Activated CD4-positive, alpha-beta T cell treated with anti-CD3 and anti-CD28 coated beads, Interleukin-2, Interleukin-6, amounts not matched to agents 100 ng/mL and 50 ng/mL, durations not matched to agents 16 hours and 8 hours (primary cell): ENCODE results near the gene GPD2.
A peak's percentile ranks its signal among the peaks of the same experiment; 100 is the strongest.

Experiments used
- DNase-seq: peaks from one replicate; pipeline ENCODE4 v3.0.0-alpha.2; 2020

GPD2 gene

GRCh38 chr2:156532989-156533388, 96.8 kb downstream of the GPD2 start:
- DNase-seq = no peak

- no peak for DNase-seq
These were observed 100.4 kb downstream of the GPD2 start for GRCh38 chr2:156536534-156536933.

- no peak for DNase-seq
These were observed 101.0 kb downstream of the GPD2 start for GRCh38 chr2:156537141-156537540.

- no peak for DNase-seq
These were observed 101.9 kb downstream of the GPD2 start for GRCh38 chr2:156538083-156538504.

GRCh38 chr2:156539086-156539860, 103.1 kb downstream of the GPD2 start:
- DNase-seq = no peak

GRCh38 chr2:156540706-156541105, 104.5 kb downstream of the GPD2 start:
- no peak for DNase-seq

- no peak for DNase-seq
These were observed 105.0 kb downstream of the GPD2 start for GRCh38 chr2:156541229-156541628.

- DNase-seq = no peak
These were observed 105.5 kb downstream of the GPD2 start for GRCh38 chr2:156541706-156542105.

- no peak for DNase-seq
These were observed 112.2 kb downstream of the GPD2 start for GRCh38 chr2:156548413-156548812.

- DNase-seq = no peak
These were observed 117.7 kb downstream of the GPD2 start for GRCh38 chr2:156553714-156554442.

GRCh38 chr2:156561326-156561725, 125.1 kb downstream of the GPD2 start:
- DNase-seq = no peak

- no peak for DNase-seq
These were observed 125.9 kb downstream of the GPD2 start for GRCh38 chr2:156562124-156562523.

- no peak for DNase-seq
These were observed 128.0 kb downstream of the GPD2 start for GRCh38 chr2:156563994-156564753.

- DNase-seq = no peak
These were observed 129.0 kb downstream of the GPD2 start for GRCh38 chr2:156565066-156565710.

- no peak for DNase-seq
These were observed 137.5 kb downstream of the GPD2 start for GRCh38 chr2:156573710-156574109.

- DNase-seq = no peak
These were observed 137.9 kb downstream of the GPD2 start for GRCh38 chr2:156574112-156574511.

- DNase-seq = no peak
These were observed 139.8 kb downstream of the GPD2 start for GRCh38 chr2:156576005-156576404.

GRCh38 chr2:156580501-156580900, 144.3 kb downstream of the GPD2 start:
- DNase-seq = no peak

GRCh38 chr2:156581280-156581679, 145.1 kb downstream of the GPD2 start:
- no peak for DNase-seq

GRCh38 chr2:156585457-156585856, 149.3 kb downstream of the GPD2 start:
- no peak for DNase-seq

GRCh38 chr2:156586621-156587020, 150.4 kb downstream of the GPD2 start:
- DNase-seq = no peak

GRCh38 chr2:156589381-156590079, 153.4 kb downstream of the GPD2 start:
- DNase-seq = peak; percentile 50
